ENCODE data around the gene LCNL1. TPM values are rescaled to one million over a fixed set of nuclear protein-coding genes. Genes with fewer than 3 reads are reported as not detected.
"Not testable (repeated sequence)": the region's sequence is repeated elsewhere in the genome, so short reads cannot be mapped to it uniquely, and the experiment has no call there.

Gene LCNL1
- polyA plus RNA-seq, 1 donor = 0.61 TPM

DNA sequence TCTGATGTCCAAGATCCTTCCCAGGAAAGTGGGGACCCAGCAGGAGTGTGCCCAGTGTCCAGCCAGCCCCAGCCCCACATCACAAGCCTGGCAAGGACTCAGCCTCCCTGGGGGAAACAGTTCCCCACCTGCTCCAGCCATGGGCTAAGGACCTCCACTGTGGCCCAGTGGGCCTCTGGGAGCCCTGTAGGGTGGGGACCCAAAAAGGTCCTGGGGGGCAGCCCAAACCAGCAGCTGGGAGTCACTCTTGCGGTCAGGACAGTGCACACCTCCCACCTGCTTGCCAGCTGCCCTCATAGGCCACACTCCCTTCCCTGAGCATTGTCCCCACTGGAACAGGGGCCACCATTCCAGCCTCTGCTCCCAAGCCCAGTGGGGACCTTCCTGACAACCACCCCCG, 43.6 kb downstream of the LCNL1 start:
- no peak for DNase-seq (ENCODE audit: low read depth)

- DNase-seq (ENCODE audit: low read depth) = no peak
Observed at GRCh38 chr9:137026828-137027227, 44.0 kb downstream of the LCNL1 start.

GRCh38 chr9:137027369-137028262, 44.8 kb downstream of the LCNL1 start, which contains the start of gene ABCA2:
Gene ABCA2, minus strand, starts transcription at chr9:137028237. Its CDS starts 97 bp downstream, at chr9:137028140.
- DNase-seq (ENCODE audit: low read depth) = no peak

- no peak for DNase-seq (ENCODE audit: low read depth)
Observed at GRCh38 chr9:137028263-137029057, 45.7 kb downstream of the LCNL1 start.

- no peak for DNase-seq (ENCODE audit: low read depth)
Observed at GRCh38 chr9:137029058-137029936, 46.5 kb downstream of the LCNL1 start.

GRCh38 chr9:137030006-137030405, 47.2 kb downstream of the LCNL1 start:
- no peak for DNase-seq (ENCODE audit: low read depth)

DNA sequence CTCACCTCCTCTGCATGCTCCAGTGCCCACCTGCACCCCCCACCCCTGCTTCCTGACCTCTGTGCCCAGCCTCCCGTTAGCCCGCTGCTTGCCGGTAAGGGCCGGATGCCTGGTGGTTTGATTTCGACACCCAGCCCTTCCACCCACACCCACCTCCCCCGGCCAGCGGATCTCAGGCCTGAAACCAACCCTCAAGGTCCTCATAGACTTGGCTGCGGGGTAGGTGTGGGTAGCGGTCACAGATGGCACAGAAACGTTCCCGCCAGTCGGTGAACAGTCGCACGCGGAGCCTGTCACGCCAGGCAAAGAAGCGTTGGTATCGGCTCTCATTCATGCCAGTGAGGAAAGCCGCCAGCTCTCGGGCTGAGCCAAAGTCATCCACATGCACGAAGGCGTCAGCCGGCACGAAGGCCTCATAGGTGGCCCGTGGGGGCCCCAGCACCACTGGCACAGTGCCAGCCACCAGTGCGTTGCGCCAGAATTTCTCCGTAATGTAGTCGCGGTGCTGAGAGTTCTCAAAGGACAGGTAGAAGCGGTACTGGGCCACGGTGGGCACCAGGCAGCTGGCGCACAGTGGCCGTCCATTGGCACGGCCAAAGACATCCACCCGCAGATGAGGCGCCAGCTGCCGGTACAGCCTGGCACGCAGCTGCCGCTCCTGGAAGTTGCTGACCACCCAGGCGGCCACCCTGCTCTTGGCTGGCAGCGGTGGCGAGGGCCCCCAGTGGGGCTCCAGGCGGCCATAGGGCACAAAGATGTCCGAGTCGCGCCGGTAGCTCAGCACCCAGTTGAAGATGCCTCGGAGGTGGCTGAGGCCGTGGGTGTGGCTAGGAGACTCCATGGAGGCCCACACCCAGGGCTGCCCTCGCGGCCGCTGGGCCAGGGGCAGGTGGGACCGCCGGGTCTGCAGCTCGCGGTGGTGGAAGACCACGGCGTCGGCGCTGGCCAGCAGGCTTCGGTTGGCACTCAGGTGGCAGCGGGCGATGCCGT, 48.0 kb downstream of the LCNL1 start:
- no peak for DNase-seq (ENCODE audit: low read depth)

- DNase-seq (ENCODE audit: low read depth) = no peak
Observed at GRCh38 chr9:137031904-137032640, 49.3 kb downstream of the LCNL1 start, which contains the start of gene FUT7. Gene FUT7, minus strand, starts transcription at chr9:137032088. Its CDS starts 97 bp downstream, at chr9:137031991.

DNA sequence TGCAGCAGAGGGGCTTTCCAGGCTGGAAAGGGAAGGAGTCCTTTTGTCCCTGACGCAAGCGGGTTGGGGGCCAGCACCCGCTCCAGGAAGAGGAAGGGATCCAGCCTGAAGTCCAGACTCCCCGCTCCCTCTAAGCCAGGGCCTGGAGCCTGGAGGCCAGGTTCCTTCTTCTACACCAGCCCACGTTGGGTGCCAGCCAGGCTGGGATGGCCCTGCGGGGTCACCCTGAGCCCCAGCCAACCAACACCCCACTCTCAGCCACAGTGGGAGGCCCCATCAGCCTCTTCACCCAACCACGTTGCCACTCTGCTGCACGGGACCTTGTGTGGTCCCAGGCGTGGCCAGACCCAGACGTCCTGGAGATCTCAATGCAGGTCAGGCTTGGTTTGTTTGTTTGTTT, 50.1 kb downstream of the LCNL1 start:
- no peak for DNase-seq (ENCODE audit: low read depth)

- not testable (repeated sequence) for DNase-seq (ENCODE audit: low read depth)
Observed at GRCh38 chr9:137033481-137033880, 50.7 kb downstream of the LCNL1 start.

DNA sequence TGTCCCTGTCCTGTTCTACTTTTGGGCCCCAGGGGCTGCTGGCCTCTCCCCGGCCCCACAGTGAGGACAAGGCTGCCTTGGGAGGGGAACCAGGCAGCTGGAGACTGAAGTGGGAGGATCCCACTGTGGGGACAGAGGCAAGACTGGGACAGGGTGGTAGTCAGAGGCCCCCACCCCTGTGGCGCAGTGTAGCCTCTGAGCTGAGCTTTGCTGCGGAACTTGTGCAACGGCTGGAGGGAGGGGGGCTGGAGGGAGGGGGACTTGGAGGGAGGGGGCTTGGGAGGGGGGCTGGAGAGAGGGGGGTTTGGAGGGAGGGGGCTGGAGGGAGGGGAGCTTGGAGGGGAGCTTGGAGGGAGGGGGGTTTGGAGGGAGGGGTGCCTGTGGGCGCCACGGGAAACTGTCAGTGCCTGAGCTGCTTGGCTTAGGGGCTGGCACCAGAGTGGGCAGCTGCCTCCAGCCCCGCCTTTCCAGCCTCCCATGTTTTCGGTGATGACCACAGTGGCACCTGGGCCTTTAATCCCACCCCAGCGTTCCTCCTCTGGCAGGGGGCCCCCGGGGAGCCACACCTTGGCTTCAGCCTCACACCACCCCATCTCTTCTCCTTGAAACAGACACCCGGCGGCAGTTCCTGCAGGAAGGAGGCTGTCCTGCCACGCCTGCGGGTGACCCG, 51.4 kb downstream of the LCNL1 start:
- no peak for DNase-seq (ENCODE audit: low read depth)

DNA sequence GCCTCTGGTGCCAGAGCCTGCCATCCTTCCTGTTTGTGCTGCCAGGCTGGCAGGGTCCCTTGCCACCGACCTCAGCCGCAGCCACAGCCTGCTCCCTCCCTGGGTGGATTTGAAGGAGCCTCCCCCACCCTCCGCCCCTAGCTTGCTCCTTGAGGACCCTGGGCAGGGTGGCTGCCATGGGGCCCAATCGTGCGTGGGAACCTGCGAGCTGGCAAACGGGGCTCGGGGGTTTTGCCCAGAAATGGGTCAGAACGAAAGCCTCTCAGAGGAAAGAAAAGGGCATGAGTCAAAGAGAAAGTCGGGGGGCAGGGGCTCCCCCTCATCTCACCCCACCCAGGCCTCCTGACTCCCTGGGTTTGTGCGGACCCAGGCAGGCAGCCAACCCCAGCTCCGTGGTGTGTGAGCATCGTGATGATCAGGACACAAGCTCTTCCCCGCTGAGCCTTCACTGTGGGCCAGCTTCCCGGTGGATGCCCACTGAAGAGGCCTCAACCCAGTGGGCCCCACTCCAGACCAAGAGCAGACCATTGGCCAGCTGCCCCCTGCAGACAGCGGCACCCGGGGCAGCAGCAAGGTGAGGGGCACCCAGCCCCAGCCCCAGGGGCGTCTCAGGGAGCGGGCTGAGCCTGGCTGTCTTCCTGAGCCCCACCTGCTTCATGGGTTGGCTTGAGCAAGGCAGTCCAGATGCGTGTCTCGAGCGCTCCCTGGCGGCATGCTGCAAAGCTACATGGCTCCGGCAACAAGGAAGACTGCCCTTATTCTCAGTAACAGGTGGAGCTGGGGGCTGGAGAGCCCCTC, 52.1 kb downstream of the LCNL1 start:
- DNase-seq (ENCODE audit: low read depth) = no peak

Other genes with a start within 250 kb of the LCNL1 start
- gene LCN10, start 240.1 kb upstream of the LCNL1 start, polyA plus RNA-seq (ENCODE audit: insufficient read length) = 20.2 TPM
- gene LCN6, start 234.5 kb upstream of the LCNL1 start, polyA plus RNA-seq (ENCODE audit: insufficient read length) = 0.18 TPM
- gene LCN8, start 224.8 kb upstream of the LCNL1 start, polyA plus RNA-seq (ENCODE audit: insufficient read length) = 3.9 TPM
- gene LCN15, start 218.5 kb upstream of the LCNL1 start, polyA plus RNA-seq (ENCODE audit: insufficient read length) = 0.49 TPM
- 34.8 TPM for gene TMEM141, start 191.6 kb upstream of the LCNL1 start, polyA plus RNA-seq (ENCODE audit: insufficient read length)
- 1.9 TPM for gene CCDC183, start 186.7 kb upstream of the LCNL1 start, polyA plus RNA-seq (ENCODE audit: insufficient read length)
- gene RABL6, start 175.0 kb upstream of the LCNL1 start, polyA plus RNA-seq (ENCODE audit: insufficient read length) = 59.8 TPM
- gene AJM1, start 140.5 kb upstream of the LCNL1 start, polyA plus RNA-seq (ENCODE audit: insufficient read length) = 2.4 TPM
- gene PHPT1, start 133.6 kb upstream of the LCNL1 start, polyA plus RNA-seq (ENCODE audit: insufficient read length) = 99.6 TPM
- gene MAMDC4, start 130.6 kb upstream of the LCNL1 start, polyA plus RNA-seq (ENCODE audit: insufficient read length) = 4.8 TPM
- 312 TPM for gene EDF1, start 116.7 kb upstream of the LCNL1 start, polyA plus RNA-seq (ENCODE audit: insufficient read length)
- 11.0 TPM for gene TRAF2, start 96.5 kb upstream of the LCNL1 start, polyA plus RNA-seq (ENCODE audit: insufficient read length)
- 41.2 TPM for gene FBXW5, start 38.3 kb upstream of the LCNL1 start, polyA plus RNA-seq (ENCODE audit: insufficient read length)
- 0.32 TPM for gene C8G, start 37.8 kb upstream of the LCNL1 start, polyA plus RNA-seq (ENCODE audit: insufficient read length)
- 0.71 TPM for gene LCN12, start 30.7 kb upstream of the LCNL1 start, polyA plus RNA-seq (ENCODE audit: insufficient read length)
- gene PTGDS, start 5.5 kb upstream of the LCNL1 start, polyA plus RNA-seq (ENCODE audit: insufficient read length) = 21.9 TPM
- gene PAXX, start 9.4 kb downstream of the LCNL1 start, polyA plus RNA-seq (ENCODE audit: insufficient read length) = 22.8 TPM
- 0.42 TPM for gene CLIC3, start 13.6 kb downstream of the LCNL1 start, polyA plus RNA-seq (ENCODE audit: insufficient read length)
- gene ABCA2, start 45.2 kb downstream of the LCNL1 start, polyA plus RNA-seq (ENCODE audit: insufficient read length) = 16.5 TPM
- gene FUT7, start 49.1 kb downstream of the LCNL1 start, polyA plus RNA-seq (ENCODE audit: insufficient read length) = 0.08 TPM
- 40.9 TPM for gene NPDC1, start 63.2 kb downstream of the LCNL1 start, polyA plus RNA-seq (ENCODE audit: insufficient read length)
- gene ENTPD2, start 71.1 kb downstream of the LCNL1 start, polyA plus RNA-seq (ENCODE audit: insufficient read length) = 16.2 TPM
- 3.6 TPM for gene SAPCD2, start 87.6 kb downstream of the LCNL1 start, polyA plus RNA-seq (ENCODE audit: insufficient read length)
- 1.9 TPM for gene UAP1L1, start 94.5 kb downstream of the LCNL1 start, polyA plus RNA-seq (ENCODE audit: insufficient read length)
- 38.6 TPM for gene MAN1B1, start 104.0 kb downstream of the LCNL1 start, polyA plus RNA-seq (ENCODE audit: insufficient read length)
- 21.7 TPM for gene DPP7, start 131.7 kb downstream of the LCNL1 start, polyA plus RNA-seq (ENCODE audit: insufficient read length)
- not detected for gene GRIN1, start 156.2 kb downstream of the LCNL1 start, polyA plus RNA-seq (ENCODE audit: insufficient read length)
- gene LRRC26, start 187.1 kb downstream of the LCNL1 start, polyA plus RNA-seq (ENCODE audit: insufficient read length) = 0.11 TPM
- gene TMEM210, start 189.1 kb downstream of the LCNL1 start, polyA plus RNA-seq (ENCODE audit: insufficient read length) = not detected
- 30.4 TPM for gene ANAPC2, start 205.6 kb downstream of the LCNL1 start, polyA plus RNA-seq (ENCODE audit: insufficient read length)
- gene SSNA1, start 205.7 kb downstream of the LCNL1 start, polyA plus RNA-seq (ENCODE audit: insufficient read length) = 53.7 TPM
- gene TPRN, start 217.7 kb downstream of the LCNL1 start, polyA plus RNA-seq (ENCODE audit: insufficient read length) = 10.9 TPM
- gene TMEM203, start 222.7 kb downstream of the LCNL1 start, polyA plus RNA-seq (ENCODE audit: insufficient read length) = 33.0 TPM
- 7.0 TPM for gene NDOR1, start 222.7 kb downstream of the LCNL1 start, polyA plus RNA-seq (ENCODE audit: insufficient read length)
- 2.5 TPM for gene RNF208, start 239.2 kb downstream of the LCNL1 start, polyA plus RNA-seq (ENCODE audit: insufficient read length)
- 2.4 TPM for gene CYSRT1, start 242.2 kb downstream of the LCNL1 start, polyA plus RNA-seq (ENCODE audit: insufficient read length)
- 2.4 TPM for gene RNF224, start 244.5 kb downstream of the LCNL1 start, polyA plus RNA-seq (ENCODE audit: insufficient read length)
- gene SLC34A3, start 247.9 kb downstream of the LCNL1 start, polyA plus RNA-seq (ENCODE audit: insufficient read length) = 1.5 TPM

Data from forelimb muscle (tissue), 1 donor.